Erythroblast (primary cell): ENCODE data around the gene RFFL.

Source experiments
- DNase-seq, 2 experiments: peaks; one replicate each; lab custom pipeline; 2025; lab: John Stamatoyannopoulos, UW
- GATA1 ChIP-seq: IDR thresholded peaks from 2 replicates; pipeline ENCODE4 v1.6.1; 2011; ENCODE audit warnings: low read depth, mild to moderate bottlenecking, control low read depth, low read length, moderate library complexity
- POLR2A ChIP-seq: IDR thresholded peaks from 2 replicates; pipeline ENCODE4 v1.6.1; 2011; ENCODE audit warnings: mild to moderate bottlenecking, low read length

Gene RFFL

GRCh38 chr17:35088356-35088880 lies 24.9 kb upstream of the RFFL start:
- peak; percentile 50 for TF ChIP-seq POLR2A
- TF ChIP-seq GATA1: no peak
- peak; percentile 75 to 79 for DNase-seq

- no peak for DNase-seq
- TF ChIP-seq POLR2A (no peak), GATA1 (no peak)
Observed at GRCh38 chr17:35087731-35088355, 24.3 kb upstream of the RFFL start.

- peak; percentile 30 to 50 for DNase-seq
- TF ChIP-seq GATA1: no peak
- TF ChIP-seq POLR2A: no peak
Observed at GRCh38 chr17:35086931-35087573, 23.5 kb upstream of the RFFL start.

GRCh38 chr17:35086164-35086563 lies 22.7 kb upstream of the RFFL start:
- TF ChIP-seq POLR2A (no peak), GATA1 (no peak)
- no peak for DNase-seq

- no peak for TF ChIP-seq GATA1
- TF ChIP-seq POLR2A: no peak
- DNase-seq: no peak
Observed at GRCh38 chr17:35084987-35085386, 21.5 kb upstream of the RFFL start.

GRCh38 chr17:35083071-35083470 lies 19.6 kb upstream of the RFFL start:
- no peak for TF ChIP-seq POLR2A
- no peak for TF ChIP-seq GATA1
- peak; percentile 27 to 51 for DNase-seq

- DNase-seq: peak; percentile 69 to 73
- TF ChIP-seq GATA1 (no peak), POLR2A (peak; percentile 20)
Observed at GRCh38 chr17:35082073-35082657, 18.7 kb upstream of the RFFL start.

- DNase-seq: no peak
- TF ChIP-seq GATA1 (no peak), POLR2A (no peak)
Observed at GRCh38 chr17:35081638-35082037, 18.1 kb upstream of the RFFL start.

GRCh38 chr17:35080536-35080935 lies 17.0 kb upstream of the RFFL start:
- TF ChIP-seq GATA1: no peak
- no peak for TF ChIP-seq POLR2A
- DNase-seq: no peak

GRCh38 chr17:35079547-35080423 lies 16.3 kb upstream of the RFFL start:
- no peak for TF ChIP-seq POLR2A
- no peak for TF ChIP-seq GATA1
- no peak for DNase-seq

GRCh38 chr17:35076874-35077273 lies 13.4 kb upstream of the RFFL start:
- TF ChIP-seq GATA1 (no peak), POLR2A (no peak)
- DNase-seq: no peak

- TF ChIP-seq GATA1: no peak
- no peak for TF ChIP-seq POLR2A
- no peak for DNase-seq
Observed at GRCh38 chr17:35074711-35075707, 11.5 kb upstream of the RFFL start.
